GM19455 (cell line): ENCODE measurements around the gene ZBTB9.
A peak's percentile ranks its signal among the peaks of the same experiment; 100 is the strongest.

ENCODE experiments used
- ATAC-seq: cut with Tn5 transposase; IDR thresholded peaks from one replicate; pipeline ENCODE4 v1.9.1; 2021; ENCODE audit not compliant: unreplicated experiment

ZBTB9 gene

GRCh38 chr6:33454009-33454946 lies at the start of gene ZBTB9:
Gene ZBTB9, plus strand, starts transcription at chr6:33454576. Its CDS starts 525 bp downstream, at chr6:33455101.
- peak; percentile 98 for ATAC-seq

GRCh38 chr6:33404884-33405283 lies 49.5 kb upstream of the ZBTB9 start:
- no peak for ATAC-seq

GRCh38 chr6:33405386-33405940 lies 48.9 kb upstream of the ZBTB9 start:
- no peak for ATAC-seq

GRCh38 chr6:33406126-33406525 lies 48.2 kb upstream of the ZBTB9 start:
- no peak for ATAC-seq

GRCh38 chr6:33407132-33407718 lies 47.2 kb upstream of the ZBTB9 start:
- no peak for ATAC-seq

GRCh38 chr6:33410050-33410710 lies 44.2 kb upstream of the ZBTB9 start:
- peak; percentile 67 for ATAC-seq

- peak; percentile 37 for ATAC-seq
Measured at GRCh38 chr6:33410711-33411631, 43.4 kb upstream of the ZBTB9 start, which contains the start of gene PHF1. Gene PHF1, plus strand, starts transcription at chr6:33411014. Its CDS starts 1,250 bp downstream, at chr6:33412264.

GRCh38 chr6:33411632-33412005 lies 42.8 kb upstream of the ZBTB9 start:
- ATAC-seq: no peak

GRCh38 chr6:33412140-33413009 lies 42.0 kb upstream of the ZBTB9 start:
- ATAC-seq: no peak

- ATAC-seq: no peak
Measured at GRCh38 chr6:33413241-33414120, 40.9 kb upstream of the ZBTB9 start.

- ATAC-seq: no peak
Measured at GRCh38 chr6:33414592-33415271, 39.6 kb upstream of the ZBTB9 start.

GRCh38 chr6:33415831-33416230 lies 38.5 kb upstream of the ZBTB9 start:
- ATAC-seq: no peak

- no peak for ATAC-seq
Measured at GRCh38 chr6:33416386-33417127, 37.8 kb upstream of the ZBTB9 start.

GRCh38 chr6:33417128-33417902 lies 37.1 kb upstream of the ZBTB9 start:
- ATAC-seq: no peak

GRCh38 chr6:33417903-33418689 lies 36.3 kb upstream of the ZBTB9 start, which contains the start of gene CUTA:
Gene CUTA, minus strand, starts transcription at chr6:33418107. Its CDS starts 107 bp downstream, at chr6:33418000.
- ATAC-seq: peak; percentile 79
